ENCODE measurements around the gene EFCAB8.

EFCAB8 gene

DNA sequence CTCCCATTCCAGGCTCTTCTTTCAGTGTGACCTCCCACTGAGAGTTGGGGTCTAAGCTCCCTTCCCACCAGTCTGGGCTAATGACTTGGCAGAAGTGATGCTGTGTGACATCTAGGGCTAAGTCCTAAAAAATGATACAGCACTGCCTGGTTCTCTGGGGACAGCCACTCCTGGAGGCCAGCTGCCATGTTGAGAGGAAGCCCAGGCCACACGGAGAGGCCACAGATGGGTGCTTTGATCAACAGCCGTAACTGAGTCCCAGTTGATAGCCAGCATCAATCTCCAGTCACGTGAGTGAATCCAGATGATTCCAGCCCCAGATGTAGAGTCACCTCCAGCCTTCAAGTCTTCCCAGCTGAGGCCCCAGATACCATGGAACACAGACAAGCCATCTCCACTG lies 131.7 kb downstream of the EFCAB8 start:
- no peak for DNase-seq (ENCODE audit: low read depth)
- TF ChIP-seq, protein P1, sequence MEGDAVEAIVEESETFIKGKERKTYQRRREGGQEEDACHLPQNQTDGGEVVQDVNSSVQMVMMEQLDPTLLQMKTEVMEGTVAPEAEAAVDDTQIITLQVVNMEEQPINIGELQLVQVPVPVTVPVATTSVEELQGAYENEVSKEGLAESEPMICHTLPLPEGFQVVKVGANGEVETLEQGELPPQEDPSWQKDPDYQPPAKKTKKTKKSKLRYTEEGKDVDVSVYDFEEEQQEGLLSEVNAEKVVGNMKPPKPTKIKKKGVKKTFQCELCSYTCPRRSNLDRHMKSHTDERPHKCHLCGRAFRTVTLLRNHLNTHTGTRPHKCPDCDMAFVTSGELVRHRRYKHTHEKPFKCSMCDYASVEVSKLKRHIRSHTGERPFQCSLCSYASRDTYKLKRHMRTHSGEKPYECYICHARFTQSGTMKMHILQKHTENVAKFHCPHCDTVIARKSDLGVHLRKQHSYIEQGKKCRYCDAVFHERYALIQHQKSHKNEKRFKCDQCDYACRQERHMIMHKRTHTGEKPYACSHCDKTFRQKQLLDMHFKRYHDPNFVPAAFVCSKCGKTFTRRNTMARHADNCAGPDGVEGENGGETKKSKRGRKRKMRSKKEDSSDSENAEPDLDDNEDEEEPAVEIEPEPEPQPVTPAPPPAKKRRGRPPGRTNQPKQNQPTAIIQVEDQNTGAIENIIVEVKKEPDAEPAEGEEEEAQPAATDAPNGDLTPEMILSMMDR (IDR thresholded peaks at IDR 0.05; ENCODE audit: insufficient read depth, low read depth, low read length, missing control alignments): no peak
- H3K4me3 ChIP-seq (ENCODE audit: low read length): no peak overlapping the region

DNA sequence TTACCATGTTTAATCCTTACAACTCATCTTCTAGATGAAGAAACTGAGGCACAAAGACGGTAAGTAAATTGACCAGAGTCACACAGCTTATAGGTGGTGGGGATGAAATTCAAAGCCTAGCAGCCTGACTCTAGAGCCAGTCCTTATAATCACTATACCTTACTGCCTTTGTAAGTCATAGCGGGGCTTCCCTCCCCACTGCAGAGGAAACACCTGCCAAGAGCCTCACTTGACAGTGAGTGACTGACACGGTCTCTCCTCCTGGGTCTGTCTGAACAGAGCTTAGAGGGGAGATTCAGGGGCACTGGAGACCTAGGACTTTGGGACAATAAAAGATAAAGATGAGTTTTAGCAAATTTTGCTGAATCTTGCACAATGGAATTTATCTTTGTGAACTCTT lies 132.7 kb downstream of the EFCAB8 start:
- no peak overlapping the region for H3K4me3 ChIP-seq (ENCODE audit: low read length)
- TF ChIP-seq, protein P1 (IDR thresholded peaks at IDR 0.05; ENCODE audit: insufficient read depth, low read depth, low read length, missing control alignments): no peak
- no peak for DNase-seq (ENCODE audit: low read depth)

GRCh38 chr20:32991792-32992641 lies 133.3 kb downstream of the EFCAB8 start:
- TF ChIP-seq, protein P1 (IDR thresholded peaks at IDR 0.05; ENCODE audit: insufficient read depth, low read depth, low read length, missing control alignments): no peak
- no peak overlapping the region for H3K4me3 ChIP-seq (ENCODE audit: low read length)
- no peak for DNase-seq (ENCODE audit: low read depth)

- TF ChIP-seq, protein P1 (IDR thresholded peaks at IDR 0.05; ENCODE audit: insufficient read depth, low read depth, low read length, missing control alignments): no peak
- no peak for DNase-seq (ENCODE audit: low read depth)
- H3K4me3 ChIP-seq (ENCODE audit: low read length): no peak overlapping the region
Observed at GRCh38 chr20:32993496-32994050, 134.8 kb downstream of the EFCAB8 start.

GRCh38 chr20:32995802-32996201 lies 137.1 kb downstream of the EFCAB8 start:
- TF ChIP-seq, protein P1 (IDR thresholded peaks at IDR 0.05; ENCODE audit: insufficient read depth, low read depth, low read length, missing control alignments): no peak
- DNase-seq (ENCODE audit: low read depth): no peak
- H3K4me3 ChIP-seq (ENCODE audit: low read length): no peak overlapping the region

DNA sequence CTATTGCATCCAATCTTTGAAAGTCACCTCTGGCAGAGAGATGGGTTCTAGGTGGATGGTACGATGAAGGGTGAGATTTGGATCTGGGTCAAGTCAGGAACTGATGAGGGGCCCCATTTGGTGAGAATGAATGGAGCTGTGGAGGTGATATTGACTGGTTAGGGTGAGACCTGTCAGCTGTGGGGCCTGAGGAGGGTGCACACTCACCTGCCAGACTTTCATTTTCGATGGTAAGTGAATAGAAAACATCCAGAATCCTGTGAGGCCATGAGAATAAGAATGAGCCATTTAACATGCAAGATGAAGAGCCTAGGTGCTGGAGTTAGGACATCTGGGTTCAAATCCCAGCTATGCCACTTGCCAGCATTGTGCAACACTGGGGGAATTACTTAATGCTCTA lies 138.7 kb downstream of the EFCAB8 start:
- no peak for DNase-seq (ENCODE audit: low read depth)
- H3K4me3 ChIP-seq (ENCODE audit: low read length): no peak overlapping the region
- TF ChIP-seq, protein P1 (IDR thresholded peaks at IDR 0.05; ENCODE audit: insufficient read depth, low read depth, low read length, missing control alignments): no peak
